Measurements from ENCODE around the gene PRPF31. TPM values are rescaled to one million over a fixed set of nuclear protein-coding genes. Genes with fewer than 3 reads are reported as not detected.
"Not testable (repeated sequence)": the region's sequence is repeated elsewhere in the genome, so short reads cannot be mapped to it uniquely, and the experiment has no call there.

The PRPF31 gene
- total RNA-seq, 1 experiment from 2014 or later, result 106 TPM

- BruUV-seq (replicated peaks), result no TSS peak
- Mint-ChIP-seq H3K27ac (ENCODE audit: unreplicated experiment) (no peak overlapping the region), H3K4me3 (ENCODE audit: low read depth, unreplicated experiment) (no peak overlapping the region), H3K36me3 (ENCODE audit: insufficient read depth, unreplicated experiment) (peaks cover 32% of the 10 kb centered on the region), H3K27me3 (ENCODE audit: unreplicated experiment) (peaks cover 18% of the 10 kb centered on the region), H3K9me3 (ENCODE audit: low read depth, unreplicated experiment) (no peaks in the 10 kb centered on the region), H3K4me1 (ENCODE audit: low read depth, unreplicated experiment) (peaks cover 22% of the 10 kb centered on the region)
- no peak for DNase-seq
- intact Hi-C loops (cut with micrococcal nuclease; ENCODE audit: unreplicated experiment), result loop anchor here (10.0 kb wide), 1 partner anchor 295 kb away; no protein-coding TSS in a partner anchor
- TF ChIP-seq CTCF (IDR thresholded peaks at IDR 0.05; ENCODE audit: unreplicated experiment), result no peak
- CTCF ChIA-PET, result interaction anchor here (0.6 kb wide), 1 partner anchor 22 kb away, joined by 6 read pairs; no protein-coding TSS in a partner anchor
Measured at GRCh38 chr19:54099190-54099902, 16.2 kb upstream of the PRPF31 start.

- H3K4me3 Mint-ChIP-seq (ENCODE audit: low read depth, unreplicated experiment); H3K27ac Mint-ChIP-seq (ENCODE audit: unreplicated experiment); H3K9me3 Mint-ChIP-seq (ENCODE audit: low read depth, unreplicated experiment); BruUV-seq (replicated peaks); DNase-seq: not testable (repeated sequence)
- peaks cover 18% of the 10 kb centered on the region for H3K27me3 Mint-ChIP-seq (ENCODE audit: unreplicated experiment)
- H3K4me1 Mint-ChIP-seq (ENCODE audit: low read depth, unreplicated experiment), result peaks cover 22% of the 10 kb centered on the region
- CTCF ChIA-PET, result interaction anchor here (0.5 kb wide), 1 partner anchor 259 kb away, joined by 3 read pairs; no protein-coding TSS in a partner anchor
- H3K36me3 Mint-ChIP-seq (ENCODE audit: insufficient read depth, unreplicated experiment), result peaks cover 32% of the 10 kb centered on the region
- intact Hi-C loops (cut with micrococcal nuclease; ENCODE audit: unreplicated experiment), result loop anchor here (10.0 kb wide), 1 partner anchor 295 kb away; no protein-coding TSS in a partner anchor
Measured at GRCh38 chr19:54099903-54100255, 15.7 kb upstream of the PRPF31 start.

DNA sequence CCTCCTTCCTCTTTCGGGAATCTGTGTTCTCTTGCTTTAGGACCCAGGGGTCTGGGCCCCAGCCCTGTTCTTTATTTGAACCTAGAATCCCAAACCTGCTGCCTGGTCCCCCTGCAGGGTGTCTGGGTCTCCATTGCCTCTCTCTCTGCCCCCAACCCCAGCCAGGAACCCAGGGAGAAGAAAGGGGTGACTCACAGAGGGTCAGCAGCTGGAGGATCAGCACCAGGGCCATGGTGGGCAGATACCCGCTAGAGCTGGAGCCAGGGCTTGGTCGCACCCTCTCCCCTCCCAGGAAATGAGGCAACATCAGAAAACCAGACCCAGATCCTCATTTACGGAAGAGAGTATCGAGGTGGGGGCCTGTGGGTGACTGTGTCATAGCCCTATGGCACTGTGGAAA lies 15.0 kb upstream of the PRPF31 start, which contains the start of gene OSCAR:
Gene OSCAR (minus strand): TSS at position 243 of the 400 bp plus-strand sequence. CDS start 11 bp downstream, at position 232.
- peak within 1 kb of the TSS; percentile 24 for H3K4me3 Mint-ChIP-seq (ENCODE audit: low read depth, unreplicated experiment)
- peaks cover 22% of the 10 kb centered on the region for H3K4me1 Mint-ChIP-seq (ENCODE audit: low read depth, unreplicated experiment)
- no TSS peak for BruUV-seq (replicated peaks)

GRCh38 chr19:54102421-54103169 lies 13.0 kb upstream of the PRPF31 start, which contains the start of gene NDUFA3:
TSS of gene NDUFA3 (plus strand) at chr19:54102855. CDS start at chr19:54102879, 24 bp downstream.
- H3K4me3 Mint-ChIP-seq (ENCODE audit: low read depth, unreplicated experiment), result peak within 1 kb of the TSS; percentile 99
- CTCF ChIA-PET, result no interaction called here
- TSS peak; percentile 91 for BruUV-seq (replicated peaks)
- TF ChIP-seq CTCF (IDR thresholded peaks at IDR 0.05; ENCODE audit: unreplicated experiment), result no peak
- H3K27me3 Mint-ChIP-seq (ENCODE audit: unreplicated experiment), result no peaks in the 10 kb centered on the region
- peaks cover 7% of the 10 kb centered on the region for H3K4me1 Mint-ChIP-seq (ENCODE audit: low read depth, unreplicated experiment)
- H3K36me3 Mint-ChIP-seq (ENCODE audit: insufficient read depth, unreplicated experiment), result peaks cover 39% of the 10 kb centered on the region
- no peaks in the 10 kb centered on the region for H3K9me3 Mint-ChIP-seq (ENCODE audit: low read depth, unreplicated experiment)
- peak within 1 kb of the TSS; percentile 83 for H3K27ac Mint-ChIP-seq (ENCODE audit: unreplicated experiment)
- peak; percentile 98 for DNase-seq
- intact Hi-C loops (cut with micrococcal nuclease; ENCODE audit: unreplicated experiment), result no loop called here

More for the DNA sequence above, 15.0 kb upstream of the PRPF31 start, which contains the start of gene OSCAR:
- H3K27ac Mint-ChIP-seq (ENCODE audit: unreplicated experiment), result peak within 1 kb of the TSS; percentile 3
- TF ChIP-seq CTCF (IDR thresholded peaks at IDR 0.05; ENCODE audit: unreplicated experiment), result no peak
- intact Hi-C loops (cut with micrococcal nuclease; ENCODE audit: unreplicated experiment), result no loop called here
- CTCF ChIA-PET, result interaction anchor here (0.5 kb wide), 1 partner anchor 260 kb away, joined by 3 read pairs; no protein-coding TSS in a partner anchor
- no peaks in the 10 kb centered on the region for H3K9me3 Mint-ChIP-seq (ENCODE audit: low read depth, unreplicated experiment)
- DNase-seq, result no peak
- peaks cover 34% of the 10 kb centered on the region for H3K36me3 Mint-ChIP-seq (ENCODE audit: insufficient read depth, unreplicated experiment)
- peaks cover 16% of the 10 kb centered on the region for H3K27me3 Mint-ChIP-seq (ENCODE audit: unreplicated experiment)

All from Calu3 (cell line).